ENCODE data around the gene RUNX2. TPM values are rescaled to one million over a fixed set of nuclear protein-coding genes. Genes with fewer than 3 reads are reported as not detected.
"Not testable (repeated sequence)": the region's sequence is repeated elsewhere in the genome, so short reads cannot be mapped to it uniquely, and the experiment has no call there.

Gene RUNX2
- 0.25 TPM for polyA plus RNA-seq (2013, experiment 1 of 2)
- polyA plus RNA-seq (2013, experiment 2 of 2), result 0.25 TPM

DNA sequence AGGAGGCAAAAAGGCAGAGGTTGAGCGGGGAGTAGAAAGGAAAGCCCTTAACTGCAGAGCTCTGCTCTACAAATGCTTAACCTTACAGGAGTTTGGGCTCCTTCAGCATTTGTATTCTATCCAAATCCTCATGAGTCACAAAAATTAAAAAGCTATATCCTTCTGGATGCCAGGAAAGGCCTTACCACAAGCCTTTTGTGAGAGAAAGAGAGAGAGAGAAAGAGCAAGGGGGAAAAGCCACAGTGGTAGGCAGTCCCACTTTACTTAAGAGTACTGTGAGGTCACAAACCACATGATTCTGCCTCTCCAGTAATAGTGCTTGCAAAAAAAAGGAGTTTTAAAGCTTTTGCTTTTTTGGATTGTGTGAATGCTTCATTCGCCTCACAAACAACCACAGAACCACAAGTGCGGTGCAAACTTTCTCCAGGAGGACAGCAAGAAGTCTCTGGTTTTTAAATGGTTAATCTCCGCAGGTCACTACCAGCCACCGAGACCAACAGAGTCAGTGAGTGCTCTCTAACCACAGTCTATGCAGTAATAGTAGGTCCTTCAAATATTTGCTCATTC is at the start of gene RUNX2:
RUNX2 (plus strand) TSS at position 375 of the 567 bp plus-strand sequence. CDS start 397 bp downstream, outside the sequence.
- Histone ChIP-seq H3K27me3 (ENCODE audit: insufficient read depth, low read length) (no peaks in the 10 kb centered on the region), H3K9ac (ENCODE audit: low read depth, low read length) (no peak within 1 kb of the TSS), H3K27ac (ENCODE audit: low read depth, low read length) (no peak within 1 kb of the TSS), H3K4me1 (ENCODE audit: insufficient read depth, low read length) (peaks cover 24% of the 10 kb centered on the region), H3K4me3 (ENCODE audit: low read length) (peak within 1 kb of the TSS; percentile 9; the same call in 1 of the 2 replicates), H3K9me3 (ENCODE audit: insufficient read depth, low read depth, low read length) (no peaks in the 10 kb centered on the region), H3K36me3 (ENCODE audit: insufficient read depth, low read length) (no peaks in the 10 kb centered on the region)
- 47% methylated on average over 5 of the region's 5 CpGs for WGBS

DNA sequence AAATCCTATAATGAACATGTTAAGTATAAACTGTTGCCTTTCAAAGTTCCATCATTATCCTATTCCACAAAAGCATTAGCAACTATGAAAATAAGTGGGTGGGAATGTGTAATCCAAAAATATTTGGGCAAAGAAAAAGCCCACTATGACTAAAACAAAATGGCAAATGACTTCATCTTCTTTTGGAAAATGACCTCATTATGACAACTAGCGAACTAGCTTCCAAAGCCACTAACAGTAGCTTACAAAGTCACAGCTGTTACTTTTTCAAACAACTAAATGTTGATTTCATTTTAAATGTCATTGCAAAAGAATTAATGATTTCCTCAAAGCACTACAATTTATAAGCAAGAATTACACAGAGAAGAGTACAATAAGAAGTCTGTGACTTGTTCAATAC is 49.8 kb upstream of the RUNX2 start:
- H3K9me3 ChIP-seq (ENCODE audit: insufficient read depth, low read depth, low read length), result peaks cover 23% of the 10 kb centered on the region
- no peak overlapping the region for H3K4me3 ChIP-seq (ENCODE audit: low read length)
- WGBS, result 95% methylated on average over 1 of the region's 1 CpG
- H3K9ac ChIP-seq (ENCODE audit: low read depth, low read length), result no peak overlapping the region
- peaks cover 3% of the 10 kb centered on the region for H3K4me1 ChIP-seq (ENCODE audit: insufficient read depth, low read length)
- no peak overlapping the region for H3K27ac ChIP-seq (ENCODE audit: low read depth, low read length)
- H3K27me3 ChIP-seq (ENCODE audit: insufficient read depth, low read length), result no peaks in the 10 kb centered on the region
- H3K36me3 ChIP-seq (ENCODE audit: insufficient read depth, low read length), result peaks cover 8% of the 10 kb centered on the region

DNA sequence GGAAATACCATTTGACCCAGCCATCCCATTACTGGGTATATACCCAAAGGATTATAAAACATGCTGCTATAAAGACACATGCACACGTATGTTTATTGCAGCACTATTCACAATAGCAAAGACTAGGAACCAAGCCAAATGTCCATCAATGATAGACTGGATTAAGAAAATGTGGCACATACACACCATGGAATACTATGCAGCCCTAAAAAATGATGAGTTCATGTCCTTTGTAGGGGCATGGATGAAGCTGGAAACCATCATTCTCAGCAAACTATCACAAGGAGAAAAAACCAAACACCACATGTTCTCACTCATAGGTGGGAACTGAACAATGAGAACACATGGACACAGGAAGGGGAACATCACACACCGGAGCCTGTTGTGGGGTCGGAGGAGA is 41.4 kb upstream of the RUNX2 start:
- H3K36me3 ChIP-seq (ENCODE audit: insufficient read depth, low read length); H3K4me3 ChIP-seq (ENCODE audit: low read length); H3K9ac ChIP-seq (ENCODE audit: low read depth, low read length); H3K27ac ChIP-seq (ENCODE audit: low read depth, low read length); H3K27me3 ChIP-seq (ENCODE audit: insufficient read depth, low read length); H3K4me1 ChIP-seq (ENCODE audit: insufficient read depth, low read length); H3K9me3 ChIP-seq (ENCODE audit: insufficient read depth, low read depth, low read length): not testable (repeated sequence)
- 100% methylated on average over 3 of the region's 3 CpGs for WGBS

DNA sequence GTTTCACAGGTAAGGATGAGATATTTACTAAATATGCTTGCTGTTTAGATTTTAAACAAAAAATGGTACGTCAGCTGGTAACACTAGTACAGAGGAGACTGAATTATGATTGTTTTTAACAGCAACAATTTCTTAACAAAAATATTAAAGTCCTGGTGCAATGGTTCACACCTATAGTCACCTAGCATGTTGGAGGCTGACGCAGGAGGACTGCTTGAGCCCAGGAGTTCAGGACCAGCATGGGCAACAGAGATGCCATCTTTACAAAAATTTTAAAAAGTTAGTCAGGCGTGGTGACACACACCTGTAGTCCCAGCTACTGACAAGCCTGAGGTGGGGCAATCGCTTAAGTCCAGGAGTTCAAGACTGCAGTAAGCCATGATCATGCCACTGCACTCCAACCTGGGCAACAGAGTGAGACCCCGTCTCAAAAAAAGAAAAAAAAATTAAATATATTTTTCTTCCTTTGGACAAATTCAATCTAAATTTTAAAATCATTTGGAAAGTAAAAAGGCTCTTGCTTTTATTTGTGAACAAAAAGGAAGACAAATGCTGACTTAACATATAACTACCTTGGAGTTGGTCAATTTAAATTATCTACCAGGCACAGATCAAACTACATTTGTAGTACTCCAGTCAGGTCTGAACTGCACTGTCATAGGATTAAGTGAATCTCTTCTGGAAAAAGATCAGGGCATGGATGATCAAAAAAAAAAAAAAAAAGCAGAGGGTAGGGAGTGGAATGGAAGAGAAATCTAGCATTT is 38.2 kb upstream of the RUNX2 start:
- 94% methylated on average over 4 of the region's 5 CpGs for WGBS

DNA sequence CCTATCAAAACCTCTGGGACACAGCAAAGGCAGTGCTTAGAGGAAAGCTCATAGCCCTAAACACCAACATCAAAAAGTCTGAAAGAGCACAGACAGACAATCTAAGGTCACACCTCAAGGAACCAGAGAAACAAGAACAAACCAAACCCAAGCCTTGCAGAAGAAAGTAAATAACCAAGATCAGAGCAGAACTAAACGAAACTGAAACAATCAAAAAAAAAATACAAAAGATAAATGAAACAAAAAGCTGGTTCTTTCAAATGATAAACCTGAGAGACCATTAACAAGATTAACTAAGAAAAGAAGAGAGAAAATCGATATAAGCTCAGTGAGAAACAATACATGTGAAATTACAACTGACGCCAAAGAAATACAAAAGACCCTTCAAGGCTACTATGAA is 34.8 kb upstream of the RUNX2 start:
- no peak overlapping the region for H3K27ac ChIP-seq (ENCODE audit: low read depth, low read length)
- H3K27me3 ChIP-seq (ENCODE audit: insufficient read depth, low read length), result no peaks in the 10 kb centered on the region
- no peaks in the 10 kb centered on the region for H3K36me3 ChIP-seq (ENCODE audit: insufficient read depth, low read length)
- H3K9ac ChIP-seq (ENCODE audit: low read depth, low read length), result no peak overlapping the region
- no peak overlapping the region for H3K4me3 ChIP-seq (ENCODE audit: low read length)
- H3K4me1 ChIP-seq (ENCODE audit: insufficient read depth, low read length), result 0 out of 2 replicates have a peak, but pooled peaks cover 6% of the 10 kb centered on the region
- WGBS, result 75% methylated on average over 1 of the region's 3 CpGs
- H3K9me3 ChIP-seq (ENCODE audit: insufficient read depth, low read depth, low read length), result no peaks in the 10 kb centered on the region

More for the DNA sequence above, 38.2 kb upstream of the RUNX2 start:
- Histone ChIP-seq H3K9ac (ENCODE audit: low read depth, low read length) (no peak overlapping the region), H3K9me3 (ENCODE audit: insufficient read depth, low read depth, low read length) (no peaks in the 10 kb centered on the region), H3K27ac (ENCODE audit: low read depth, low read length) (no peak overlapping the region), H3K27me3 (ENCODE audit: insufficient read depth, low read length) (no peaks in the 10 kb centered on the region), H3K36me3 (ENCODE audit: insufficient read depth, low read length) (no peaks in the 10 kb centered on the region), H3K4me1 (ENCODE audit: insufficient read depth, low read length) (0 out of 2 replicates have a peak, but pooled peaks cover 6% of the 10 kb centered on the region), H3K4me3 (ENCODE audit: low read length) (no peak overlapping the region)

DNA sequence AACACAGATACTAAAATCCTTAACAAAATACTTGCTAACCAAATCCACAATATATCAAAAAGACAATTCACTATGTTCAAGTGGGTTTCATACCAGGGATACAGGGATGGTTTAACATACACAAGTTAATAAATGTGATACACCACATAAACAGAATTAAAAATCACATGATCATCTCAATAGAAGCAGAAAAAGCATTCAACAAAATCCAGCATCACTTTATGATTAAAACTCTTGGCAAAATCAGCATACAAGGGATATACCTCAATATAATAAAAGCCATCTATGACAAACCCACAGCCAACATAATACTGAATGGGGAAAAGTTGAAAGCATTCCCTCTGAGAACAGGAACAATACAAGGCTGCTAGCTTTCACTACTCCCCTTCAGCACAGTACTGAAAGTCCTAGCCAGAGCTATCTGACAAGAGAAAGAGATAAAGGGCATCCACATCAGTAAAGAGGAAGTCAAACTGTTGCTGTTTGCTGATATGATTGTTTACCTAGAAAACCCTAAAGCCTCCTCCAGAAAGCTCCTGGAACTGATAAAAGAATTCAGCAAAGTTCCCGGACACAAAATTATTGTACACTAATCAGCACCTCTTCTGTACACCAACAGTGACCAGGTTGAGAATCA is 33.9 kb upstream of the RUNX2 start:
- not testable (repeated sequence) for H3K27ac ChIP-seq (ENCODE audit: low read depth, low read length); H3K4me1 ChIP-seq (ENCODE audit: insufficient read depth, low read length); H3K36me3 ChIP-seq (ENCODE audit: insufficient read depth, low read length); H3K9ac ChIP-seq (ENCODE audit: low read depth, low read length); H3K9me3 ChIP-seq (ENCODE audit: insufficient read depth, low read depth, low read length); H3K27me3 ChIP-seq (ENCODE audit: insufficient read depth, low read length); H3K4me3 ChIP-seq (ENCODE audit: low read length)
- WGBS, result 92% methylated on average over 1 of the region's 1 CpG

DNA sequence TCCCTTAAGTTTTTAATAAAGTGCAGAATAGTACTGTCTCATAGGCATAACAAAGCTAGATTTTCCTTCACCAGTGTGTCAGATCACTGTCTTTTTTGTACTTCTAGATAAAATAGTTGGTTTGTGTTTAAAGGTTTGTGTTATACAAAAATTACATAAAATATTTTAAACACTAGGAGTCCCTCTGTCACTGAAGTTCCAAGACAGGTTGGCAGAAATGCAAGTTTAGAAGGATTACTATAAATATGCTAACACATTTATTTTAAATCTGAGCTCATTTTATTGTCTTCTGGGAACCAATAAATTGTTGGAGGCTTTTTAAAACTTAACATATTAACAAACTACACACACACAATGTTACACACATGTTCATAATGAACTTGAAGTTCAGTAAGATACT is 30.8 kb upstream of the RUNX2 start:
- no peak overlapping the region for H3K9ac ChIP-seq (ENCODE audit: low read depth, low read length)
- H3K27me3 ChIP-seq (ENCODE audit: insufficient read depth, low read length), result no peaks in the 10 kb centered on the region
- 0 out of 2 replicates have a peak, but pooled peaks cover 6% of the 10 kb centered on the region for H3K4me1 ChIP-seq (ENCODE audit: insufficient read depth, low read length)
- H3K36me3 ChIP-seq (ENCODE audit: insufficient read depth, low read length), result no peaks in the 10 kb centered on the region
- no peak overlapping the region for H3K4me3 ChIP-seq (ENCODE audit: low read length)
- no peak overlapping the region for H3K27ac ChIP-seq (ENCODE audit: low read depth, low read length)
- H3K9me3 ChIP-seq (ENCODE audit: insufficient read depth, low read depth, low read length), result no peaks in the 10 kb centered on the region

DNA sequence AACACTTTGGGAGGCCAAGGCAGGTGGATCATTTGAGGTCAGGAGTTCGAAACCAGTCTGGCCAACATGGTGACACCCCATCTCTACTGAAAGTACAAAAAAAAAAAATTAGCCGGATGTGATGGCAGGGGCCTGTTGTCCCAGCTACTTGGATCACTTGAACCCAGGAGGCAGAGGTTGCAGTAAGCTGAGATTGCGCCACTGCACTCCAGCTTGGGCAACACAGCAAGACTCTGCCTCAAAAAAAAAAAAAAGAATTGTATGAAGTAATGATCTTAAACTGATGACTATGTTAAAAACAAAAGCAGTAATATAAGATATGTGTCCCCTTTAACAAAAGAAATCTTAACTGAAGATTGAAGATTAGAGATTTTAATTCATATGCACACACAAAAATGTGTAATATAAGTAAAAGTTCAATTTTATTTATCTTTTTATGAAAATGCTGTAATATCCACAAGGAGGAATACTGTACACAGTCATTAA is 29.0 kb upstream of the RUNX2 start:
- H3K27ac ChIP-seq (ENCODE audit: low read depth, low read length), result no peak overlapping the region
- no peaks in the 10 kb centered on the region for H3K4me1 ChIP-seq (ENCODE audit: insufficient read depth, low read length)
- H3K27me3 ChIP-seq (ENCODE audit: insufficient read depth, low read length), result no peaks in the 10 kb centered on the region
- H3K9me3 ChIP-seq (ENCODE audit: insufficient read depth, low read depth, low read length), result no peaks in the 10 kb centered on the region
- WGBS, result 98% methylated on average over 3 of the region's 3 CpGs
- H3K9ac ChIP-seq (ENCODE audit: low read depth, low read length), result no peak overlapping the region
- no peak overlapping the region for H3K4me3 ChIP-seq (ENCODE audit: low read length)
- no peaks in the 10 kb centered on the region; the same call in 1 of the 2 replicates for H3K36me3 ChIP-seq (ENCODE audit: insufficient read depth, low read length)

DNA sequence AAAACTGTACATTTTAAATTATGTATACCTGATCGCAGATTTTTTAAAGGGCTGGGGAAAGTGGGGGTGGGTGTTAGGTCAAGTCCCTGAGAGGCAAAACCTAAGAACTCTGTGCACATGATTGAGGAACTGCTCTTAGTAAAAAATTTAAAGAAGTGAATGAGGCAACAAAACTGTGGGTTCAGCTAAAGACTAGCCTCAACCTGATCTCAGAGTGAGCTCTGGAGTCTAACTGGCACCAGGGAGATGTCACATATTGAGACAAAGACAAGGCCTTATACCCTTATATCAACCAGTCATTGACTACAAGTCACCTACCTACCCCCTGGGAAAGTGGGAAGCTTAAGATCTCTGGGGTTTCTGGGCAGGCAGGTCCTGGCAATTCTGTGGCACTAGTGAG is 27.4 kb upstream of the RUNX2 start:
- H3K27ac ChIP-seq (ENCODE audit: low read depth, low read length), result no peak overlapping the region

DNA sequence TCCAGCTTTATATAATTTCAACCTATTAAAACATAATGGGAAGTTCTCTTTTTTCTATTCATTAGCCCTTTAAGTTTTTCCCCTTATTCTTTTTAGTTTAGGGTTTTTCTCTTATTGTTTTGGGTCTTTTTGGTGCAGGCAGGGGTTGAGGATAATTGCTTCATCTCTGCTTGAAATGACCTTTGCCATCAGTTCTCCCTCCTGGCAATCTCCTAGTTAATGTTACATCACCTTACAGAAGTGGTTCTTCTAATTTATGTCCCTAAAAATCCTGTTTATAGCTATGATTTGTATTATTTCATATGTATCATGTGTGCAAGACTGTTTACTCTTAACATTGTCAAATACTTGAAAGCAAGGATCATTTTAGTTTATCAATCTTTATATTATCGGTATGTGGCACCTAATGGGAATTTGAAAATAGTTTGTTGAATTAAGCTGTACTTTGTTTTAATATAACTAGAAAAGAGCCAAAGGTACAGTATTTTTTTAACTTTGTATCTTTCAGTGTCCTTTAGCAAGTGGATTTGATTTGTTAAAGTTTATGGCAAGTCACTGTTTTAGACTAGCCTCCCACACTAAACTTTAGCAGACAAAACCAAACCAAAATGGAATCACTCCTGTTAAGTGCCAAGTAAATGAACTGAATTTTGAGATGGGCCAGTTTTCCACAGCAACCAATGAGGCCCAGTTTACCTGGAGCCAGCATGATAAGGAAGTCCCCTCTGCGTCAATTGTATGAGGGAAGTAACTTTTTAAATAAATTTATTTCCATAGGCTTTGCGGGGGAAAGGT is 26.6 kb upstream of the RUNX2 start:
- no peak overlapping the region for H3K4me3 ChIP-seq (ENCODE audit: low read length)
- H3K36me3 ChIP-seq (ENCODE audit: insufficient read depth, low read length), result peaks cover 3% of the 10 kb centered on the region; the same call in 1 of the 2 replicates
- H3K9ac ChIP-seq (ENCODE audit: low read depth, low read length), result no peak overlapping the region
- H3K9me3 ChIP-seq (ENCODE audit: insufficient read depth, low read depth, low read length), result peaks cover 9% of the 10 kb centered on the region
- H3K27ac ChIP-seq (ENCODE audit: low read depth, low read length), result no peak overlapping the region
- WGBS, result 87% methylated on average over 3 of the region's 3 CpGs
- H3K4me1 ChIP-seq (ENCODE audit: insufficient read depth, low read length), result no peaks in the 10 kb centered on the region
- no peaks in the 10 kb centered on the region for H3K27me3 ChIP-seq (ENCODE audit: insufficient read depth, low read length)

More for the DNA sequence above, 27.4 kb upstream of the RUNX2 start:
- no peak overlapping the region for H3K9ac ChIP-seq (ENCODE audit: low read depth, low read length)
- H3K9me3 ChIP-seq (ENCODE audit: insufficient read depth, low read depth, low read length), result peaks cover 1% of the 10 kb centered on the region
- no peaks in the 10 kb centered on the region for H3K27me3 ChIP-seq (ENCODE audit: insufficient read depth, low read length)
- 97% methylated on average over 1 of the region's 1 CpG for WGBS
- H3K4me1 ChIP-seq (ENCODE audit: insufficient read depth, low read length), result no peaks in the 10 kb centered on the region
- H3K4me3 ChIP-seq (ENCODE audit: low read length), result no peak overlapping the region
- no peaks in the 10 kb centered on the region; the same call in 1 of the 2 replicates for H3K36me3 ChIP-seq (ENCODE audit: insufficient read depth, low read length)

Data from HUES64 (cell line).